T-helper 9 cell (primary cell): Measurements from ENCODE around the gene VSTM2B.

Experiments
- DNase-seq: peaks from one replicate; pipeline ENCODE4 v3.0.0-alpha.2; 2020

VSTM2B gene

DNA sequence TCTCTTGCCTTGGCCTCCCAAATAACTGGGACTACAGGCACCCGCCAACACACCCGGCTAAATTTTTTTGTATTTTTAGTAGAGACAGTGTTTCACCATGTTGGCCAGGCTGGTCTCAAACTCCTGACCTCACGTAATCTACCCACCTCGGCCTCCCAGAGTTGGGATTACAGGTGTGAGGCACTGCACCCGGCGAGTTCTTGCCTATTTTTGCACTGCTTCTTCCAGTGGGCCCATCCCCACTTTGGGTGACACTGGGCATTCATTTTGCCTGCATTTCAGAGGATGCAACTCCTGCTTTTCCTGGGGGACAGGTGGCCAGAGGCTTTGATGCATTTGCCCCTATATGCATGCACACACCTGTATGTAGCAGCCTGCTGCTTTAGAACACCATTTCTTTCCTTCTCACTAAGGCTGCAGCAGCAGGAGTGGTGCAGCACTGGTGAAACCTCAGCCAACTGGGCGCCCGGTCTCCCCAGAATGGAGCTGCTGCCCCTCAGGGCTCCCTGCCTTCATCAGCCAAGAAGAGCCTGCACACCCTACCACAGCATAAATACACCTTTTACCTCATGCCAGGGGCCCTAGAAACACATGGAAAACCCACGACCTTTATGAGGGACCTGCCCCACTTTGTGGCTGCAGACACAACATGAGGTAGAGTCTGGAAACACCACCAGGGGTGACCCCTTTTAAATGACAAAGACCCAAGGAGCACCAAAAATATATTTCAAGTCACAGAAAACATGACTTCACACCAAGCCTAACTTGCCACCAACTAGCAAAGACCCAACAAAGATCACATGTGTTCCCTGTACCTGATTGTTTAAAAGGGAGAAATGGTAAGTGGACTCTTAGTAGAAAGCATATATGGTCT is 43.5 kb downstream of the VSTM2B start:
- DNase-seq: no peak

DNA sequence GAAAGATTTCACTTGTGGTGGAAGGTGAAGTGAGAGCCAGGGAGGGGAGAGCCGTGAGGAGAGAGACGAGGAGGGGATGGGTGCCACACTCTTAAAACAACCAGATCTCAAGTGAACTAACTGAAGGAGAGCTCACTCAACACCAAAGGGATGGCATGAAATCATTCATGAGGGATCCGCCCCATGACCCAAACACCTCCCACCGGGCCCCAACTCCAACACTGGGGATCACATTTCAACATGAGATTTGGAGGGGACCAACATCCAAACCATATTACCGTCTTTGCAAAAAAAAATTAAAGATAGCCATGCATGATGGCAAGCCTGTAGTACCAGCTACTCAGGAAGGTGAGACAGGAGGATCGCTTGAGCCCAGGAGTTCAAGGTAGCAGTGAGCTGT is 45.4 kb downstream of the VSTM2B start:
- DNase-seq: no peak

DNA sequence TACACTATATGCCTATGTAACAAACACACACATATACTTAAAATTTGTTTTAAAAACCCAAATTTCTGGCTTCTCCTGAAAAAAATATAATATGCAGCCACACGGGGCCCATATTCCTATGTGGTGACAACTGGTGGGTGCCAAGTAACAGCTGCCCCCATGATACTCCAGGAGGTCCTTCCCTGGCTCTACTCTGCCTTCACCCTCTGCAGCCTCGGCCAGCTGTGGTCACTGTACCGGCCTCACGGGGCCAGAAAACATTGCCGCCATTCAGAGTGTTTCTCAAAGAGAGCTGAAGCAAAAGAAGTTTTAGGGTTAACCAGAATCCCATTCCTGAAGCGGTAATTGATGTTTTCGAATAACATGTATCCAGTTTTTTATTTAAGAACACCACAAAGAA is 47.7 kb downstream of the VSTM2B start:
- DNase-seq: no peak

DNA sequence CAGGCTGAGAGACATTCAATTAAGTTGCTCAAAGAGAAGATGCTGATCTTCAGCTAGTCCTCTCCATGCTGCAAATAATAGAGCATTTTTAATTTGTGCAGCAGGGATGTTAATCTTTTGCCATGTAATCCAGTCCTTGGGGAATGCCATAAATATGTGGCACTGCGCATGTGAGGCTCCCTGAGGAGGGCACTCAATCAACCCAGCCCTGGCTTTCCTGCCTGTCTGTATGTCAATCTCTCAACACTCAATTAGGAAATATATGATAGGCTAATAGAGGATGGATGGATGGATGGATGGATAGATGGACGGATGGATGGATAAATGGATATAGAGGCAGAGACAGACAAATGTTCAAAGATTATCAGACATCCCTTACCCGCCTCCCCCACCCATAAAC is 48.7 kb downstream of the VSTM2B start:
- DNase-seq: no peak

DNA sequence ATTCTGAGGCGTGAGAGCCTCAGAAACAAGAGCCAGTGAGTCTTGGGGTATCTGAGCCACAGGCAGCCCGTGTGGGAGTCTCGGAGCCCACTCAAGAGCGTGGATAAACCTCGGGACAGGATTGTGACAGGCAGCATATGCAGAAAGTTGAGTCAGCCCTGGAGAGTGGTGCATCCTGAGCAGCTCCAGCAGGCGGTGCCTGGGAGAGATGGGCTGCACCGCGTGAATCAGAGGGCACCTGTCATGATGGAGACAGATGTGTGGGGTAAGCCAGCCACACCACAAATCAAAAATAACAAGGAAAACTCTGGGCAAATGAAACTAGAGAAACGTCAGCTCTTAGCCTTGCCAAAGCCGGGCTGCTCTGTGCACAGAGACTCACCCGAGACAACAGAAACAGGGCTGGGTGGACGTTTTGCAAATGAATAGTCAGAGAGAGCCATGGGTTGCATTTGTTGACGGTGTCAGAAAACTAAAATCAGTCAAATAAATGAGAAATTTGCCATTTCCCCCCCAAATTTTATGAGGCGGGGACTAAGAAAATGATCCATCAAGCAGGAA is 50.3 kb downstream of the VSTM2B start:
- no peak for DNase-seq

DNA sequence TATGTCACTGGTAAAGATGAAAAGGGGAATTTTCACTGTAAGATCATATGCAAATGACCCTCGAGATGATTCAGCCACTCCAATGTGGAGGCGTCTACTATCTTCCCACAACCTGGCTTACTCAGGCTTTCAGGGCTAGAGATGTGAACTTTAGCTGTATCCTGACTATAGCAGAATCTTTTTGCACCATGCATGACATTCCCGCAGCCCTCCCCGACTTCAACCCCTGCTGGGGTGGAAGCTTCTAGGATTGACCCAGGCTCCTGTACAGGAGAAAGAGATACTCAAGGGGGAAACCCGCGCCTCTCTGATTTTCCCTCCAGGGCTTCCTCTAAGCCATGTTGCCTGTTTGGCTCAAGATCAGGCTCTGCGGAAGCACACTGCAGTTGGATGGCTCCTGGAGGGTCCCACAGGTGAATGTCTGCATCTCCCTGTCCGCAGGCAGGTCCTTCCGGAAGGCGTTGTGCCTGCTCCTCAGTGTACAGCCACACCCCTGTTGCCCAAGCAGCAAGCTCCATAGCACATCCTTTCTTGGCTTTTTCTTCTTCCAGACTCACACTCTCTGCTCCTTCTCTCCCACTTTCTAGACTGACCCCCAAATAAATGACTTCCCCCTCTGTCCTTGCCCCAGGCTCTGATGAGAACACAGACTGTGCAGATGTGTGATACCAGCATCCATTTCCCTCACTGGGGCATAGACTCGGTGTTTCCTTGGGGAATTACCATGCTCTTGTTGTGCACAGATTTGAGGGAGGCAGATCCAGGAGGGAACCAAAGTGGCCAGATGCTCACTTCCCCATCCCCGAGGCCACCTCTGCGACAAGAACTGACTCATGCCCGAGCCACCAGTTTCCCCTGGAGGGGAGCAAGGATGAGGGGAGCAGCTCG is 51.2 kb downstream of the VSTM2B start:
- DNase-seq: no peak

DNA sequence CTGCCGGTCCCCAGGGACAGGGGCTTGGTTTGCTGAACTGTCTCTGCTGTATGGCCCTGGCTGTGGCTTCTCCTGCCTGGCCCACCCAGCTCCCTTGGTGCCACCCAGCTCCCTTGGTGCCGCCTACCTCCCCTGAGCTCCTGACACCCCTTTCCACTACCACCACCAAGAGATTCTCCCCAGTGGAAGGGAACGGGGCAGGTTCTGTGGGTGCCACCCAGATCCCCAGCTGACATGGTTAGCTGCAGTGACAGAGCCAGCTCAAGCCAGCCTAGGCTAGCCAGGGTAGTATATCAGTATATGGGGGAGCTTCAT is 51.8 kb downstream of the VSTM2B start:
- no peak for DNase-seq

DNA sequence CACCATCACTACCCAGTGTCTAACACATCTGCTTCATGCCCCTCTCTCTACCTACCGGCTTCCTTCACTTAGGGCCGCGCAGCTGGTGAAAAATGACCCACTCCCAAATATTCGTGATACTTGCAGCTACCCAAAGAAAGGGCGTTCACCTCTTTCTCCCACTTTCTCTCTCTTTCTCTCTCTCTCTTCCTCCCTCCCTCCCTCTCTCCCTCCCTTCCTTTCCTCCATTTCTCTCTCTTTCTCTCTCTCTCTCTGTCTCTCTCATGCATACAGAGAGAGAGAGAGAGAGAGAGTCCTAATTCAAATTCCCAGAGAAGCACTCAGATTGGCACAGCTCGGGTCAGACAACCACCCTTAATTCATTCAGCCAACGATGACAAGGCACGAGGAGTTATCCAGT is 52.6 kb downstream of the VSTM2B start:
- DNase-seq: no peak

DNA sequence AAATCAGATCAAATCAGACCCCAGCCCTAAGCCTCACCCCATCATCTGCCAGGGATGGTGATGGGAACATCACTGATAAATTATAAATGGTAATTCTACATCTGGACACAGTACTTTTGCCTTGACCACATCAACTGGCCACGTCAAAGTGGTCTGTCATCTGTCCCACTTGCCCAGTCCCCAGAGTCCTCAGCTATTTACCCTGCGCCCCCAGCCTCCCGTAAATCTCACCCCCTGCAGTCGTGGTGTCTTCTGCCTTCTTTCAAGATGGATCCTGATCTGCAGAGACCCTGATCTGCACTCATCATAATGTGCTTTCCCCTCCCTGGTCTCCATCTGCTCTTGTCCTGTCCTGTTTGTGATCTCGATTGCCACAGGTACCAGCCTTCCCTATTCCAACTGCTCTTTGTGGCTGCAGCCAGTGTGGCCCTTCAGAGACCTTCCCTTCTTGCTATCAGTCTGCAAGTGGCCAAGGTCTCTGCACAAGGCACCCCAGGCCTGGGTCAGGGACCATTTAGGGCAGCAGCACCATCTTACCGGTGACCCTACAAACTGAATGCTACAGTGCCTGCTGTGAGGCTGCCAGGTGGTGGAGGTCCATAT is 53.6 kb downstream of the VSTM2B start:
- no peak for DNase-seq

DNA sequence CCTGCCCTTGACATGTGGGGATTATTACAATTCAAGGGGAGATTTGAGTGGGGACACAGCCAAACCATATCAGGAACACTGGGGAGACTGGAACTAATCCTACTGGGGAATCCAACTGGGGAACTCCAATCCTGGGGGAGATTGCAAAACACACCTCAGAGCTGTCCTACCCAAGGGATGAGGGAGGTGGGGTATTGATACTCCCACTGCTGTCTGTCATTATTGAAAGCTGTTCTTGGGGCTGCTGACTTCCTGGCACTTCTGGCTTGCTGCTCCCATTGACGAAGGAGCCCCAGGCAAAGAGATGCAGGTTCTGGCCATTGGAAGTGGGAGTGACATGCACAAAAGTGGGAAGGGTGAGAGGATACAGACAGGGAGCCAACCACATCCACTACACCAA is 55.6 kb downstream of the VSTM2B start:
- no peak for DNase-seq

DNA sequence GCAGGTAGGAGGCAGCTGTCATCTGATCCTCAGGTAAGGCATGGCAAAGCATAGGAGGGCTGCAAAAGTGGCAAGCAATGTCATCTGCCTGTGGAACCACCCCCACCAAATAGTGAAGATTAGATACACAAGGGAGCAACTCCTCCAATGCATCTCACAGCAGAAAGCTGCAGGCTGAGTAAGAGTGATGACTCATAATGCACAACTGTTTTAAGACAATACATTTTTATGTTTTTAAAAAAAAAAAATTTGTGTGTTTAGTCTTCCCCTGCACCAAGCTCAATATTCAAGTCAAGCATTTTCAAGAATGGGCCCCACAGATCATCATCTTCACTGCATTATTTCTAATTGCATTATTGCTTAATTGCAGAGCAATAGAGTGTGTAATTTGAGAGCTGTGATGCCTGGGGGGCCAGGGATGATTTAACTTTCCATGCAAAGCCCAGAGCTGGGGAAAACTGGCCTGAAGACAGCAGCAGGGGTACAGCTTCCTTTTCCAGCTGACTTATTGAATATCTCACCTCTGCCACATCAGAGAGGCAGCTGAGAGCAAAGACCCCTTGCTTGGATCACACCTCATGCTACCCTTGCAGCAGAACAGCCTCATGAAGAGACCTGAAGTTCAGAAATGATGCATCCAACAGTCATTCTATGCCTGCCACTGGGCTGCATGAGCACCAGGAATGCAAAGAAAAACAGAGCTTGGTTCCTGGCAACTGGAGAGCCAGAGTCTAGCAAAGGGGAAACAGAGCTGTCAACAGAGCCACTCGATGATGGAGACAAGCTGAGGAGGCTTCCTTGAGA is 57.6 kb downstream of the VSTM2B start:
- no peak for DNase-seq

DNA sequence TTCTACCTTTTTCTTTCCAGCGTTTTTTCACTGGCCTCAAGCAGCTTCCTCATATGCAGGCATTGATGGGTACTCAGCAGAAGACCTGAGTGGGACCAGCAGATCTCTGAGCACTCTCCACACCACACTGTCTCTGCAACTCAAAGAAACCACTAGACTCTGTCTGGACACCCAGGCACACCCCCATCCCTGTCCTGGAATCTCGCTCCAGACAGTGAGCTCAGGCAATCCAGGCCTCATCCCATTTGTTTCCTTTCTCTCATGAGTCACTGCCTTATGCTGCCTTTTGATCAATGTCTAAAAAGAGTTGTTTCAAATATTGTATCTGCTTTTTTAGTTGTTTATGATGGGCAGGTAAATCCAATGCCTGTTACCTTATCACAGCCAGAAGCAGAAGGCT is 60.6 kb downstream of the VSTM2B start:
- DNase-seq: no peak

DNA sequence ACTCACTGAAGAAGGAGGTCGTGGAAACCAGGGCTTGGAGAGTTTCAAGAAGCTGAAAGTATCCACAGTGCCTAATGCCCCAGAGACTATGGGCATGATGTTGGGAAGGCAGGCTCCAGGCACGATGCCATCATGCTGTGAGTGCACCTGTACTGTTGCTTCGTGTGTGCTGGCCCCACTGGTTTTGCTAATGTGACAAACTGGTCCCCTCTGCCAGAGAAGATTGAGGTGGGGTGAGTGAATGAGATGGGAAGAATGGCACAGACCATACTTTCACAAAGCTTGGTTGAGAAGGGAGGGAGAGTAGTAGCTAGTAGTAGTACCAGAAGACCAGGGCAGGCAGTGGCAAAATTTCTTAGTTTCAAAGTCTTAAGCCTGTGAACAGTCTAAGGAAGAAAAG is 61.3 kb downstream of the VSTM2B start:
- DNase-seq: no peak

DNA sequence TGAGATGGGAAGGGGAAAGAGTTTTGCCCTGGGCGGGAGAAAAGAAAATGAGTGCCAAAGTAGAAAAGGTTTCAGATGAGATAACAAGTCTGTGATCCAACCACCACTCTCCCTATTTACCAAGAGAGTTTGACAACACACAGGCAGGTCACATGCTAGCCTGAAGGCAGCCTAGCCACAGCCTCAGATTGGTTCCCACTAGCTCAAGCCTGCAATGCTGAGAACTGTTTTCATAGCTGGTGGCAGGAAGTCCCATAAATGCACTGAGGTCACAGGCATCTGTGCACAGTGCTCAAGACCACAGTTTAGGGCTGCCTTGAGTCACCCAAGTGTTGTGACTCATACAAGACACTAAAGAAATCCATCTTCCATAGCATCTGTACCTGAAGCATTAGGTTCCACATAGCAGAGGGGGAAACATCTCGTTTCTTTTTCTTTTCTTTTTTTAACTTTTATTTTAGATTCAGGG is 61.8 kb downstream of the VSTM2B start:
- DNase-seq: no peak

DNA sequence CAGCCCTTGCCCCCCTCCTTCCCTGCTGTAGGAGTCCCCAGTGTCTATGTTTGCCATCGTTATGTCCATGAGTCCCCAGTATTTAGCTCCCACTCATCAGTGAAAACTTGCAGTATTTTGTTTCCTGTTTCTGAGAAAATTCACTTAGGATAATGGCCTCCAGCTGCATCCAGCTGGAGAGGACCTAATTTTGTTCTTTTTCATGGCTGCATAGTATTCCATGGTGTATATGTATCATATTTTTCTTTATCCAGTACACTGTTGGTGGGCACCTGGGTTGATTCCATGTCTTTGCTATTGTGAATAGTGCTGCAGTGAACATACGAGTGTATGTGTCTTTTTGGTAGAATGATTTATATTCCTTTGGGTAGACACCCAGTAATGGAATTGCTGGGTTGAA is 62.3 kb downstream of the VSTM2B start:
- no peak for DNase-seq

DNA sequence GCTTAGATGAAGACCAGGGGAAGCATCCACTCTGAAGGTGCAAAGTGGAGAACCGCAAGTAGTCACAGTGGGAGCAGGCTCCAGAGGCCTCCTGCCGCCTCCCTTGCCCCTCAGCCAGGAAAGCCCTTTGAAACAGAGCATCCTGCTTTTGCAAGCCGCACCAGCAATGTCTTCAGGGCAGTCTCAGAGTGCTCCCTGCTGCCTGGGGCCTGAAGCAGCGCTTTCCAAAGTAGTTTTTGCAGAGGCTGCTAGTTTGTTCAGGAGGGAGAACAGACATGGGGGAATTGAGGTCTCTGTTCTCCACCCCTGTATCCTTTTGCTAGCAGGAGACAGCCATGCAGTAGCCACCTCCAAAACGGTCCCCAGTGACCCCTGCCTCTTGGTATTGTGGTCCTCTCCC is 64.5 kb downstream of the VSTM2B start:
- no peak for DNase-seq

DNA sequence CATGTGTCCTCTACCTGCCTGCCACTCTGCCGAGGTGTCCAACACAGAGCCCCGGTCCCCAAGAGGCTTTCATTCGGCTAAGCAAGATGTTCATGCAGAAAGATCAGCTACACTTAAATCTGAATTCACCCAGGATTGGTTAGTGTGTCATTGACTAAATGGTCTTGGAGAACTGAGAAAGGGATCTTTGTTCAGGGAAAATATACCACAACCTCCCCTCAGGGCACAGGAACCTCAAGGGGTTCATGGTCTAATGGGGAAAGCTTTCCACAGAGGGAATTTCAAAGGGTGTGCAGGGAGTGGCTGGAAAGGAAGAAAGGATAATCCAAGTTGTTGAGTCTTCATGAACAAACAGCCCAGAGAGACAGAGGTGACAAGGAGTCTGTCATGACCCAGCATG is 65.9 kb downstream of the VSTM2B start:
- no peak for DNase-seq

DNA sequence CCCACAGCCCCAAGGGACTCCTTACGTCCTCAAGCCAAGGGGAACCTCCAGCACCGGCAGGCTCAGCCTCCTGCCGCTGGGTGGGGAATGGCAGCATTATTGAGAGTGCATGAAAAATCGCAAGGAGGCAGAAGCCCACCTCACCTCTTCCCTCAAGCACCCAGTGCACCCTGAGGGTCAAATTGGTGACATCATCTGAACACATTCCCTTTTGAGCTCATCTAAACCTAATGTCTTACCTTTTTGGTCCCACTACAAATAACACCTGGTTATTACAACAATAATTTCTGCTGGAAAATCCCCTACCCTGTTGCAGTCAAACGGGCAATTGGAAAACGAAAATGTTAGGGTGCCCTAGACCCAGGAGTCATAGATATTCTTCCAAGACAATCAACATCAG is 68.1 kb downstream of the VSTM2B start:
- DNase-seq: no peak

DNA sequence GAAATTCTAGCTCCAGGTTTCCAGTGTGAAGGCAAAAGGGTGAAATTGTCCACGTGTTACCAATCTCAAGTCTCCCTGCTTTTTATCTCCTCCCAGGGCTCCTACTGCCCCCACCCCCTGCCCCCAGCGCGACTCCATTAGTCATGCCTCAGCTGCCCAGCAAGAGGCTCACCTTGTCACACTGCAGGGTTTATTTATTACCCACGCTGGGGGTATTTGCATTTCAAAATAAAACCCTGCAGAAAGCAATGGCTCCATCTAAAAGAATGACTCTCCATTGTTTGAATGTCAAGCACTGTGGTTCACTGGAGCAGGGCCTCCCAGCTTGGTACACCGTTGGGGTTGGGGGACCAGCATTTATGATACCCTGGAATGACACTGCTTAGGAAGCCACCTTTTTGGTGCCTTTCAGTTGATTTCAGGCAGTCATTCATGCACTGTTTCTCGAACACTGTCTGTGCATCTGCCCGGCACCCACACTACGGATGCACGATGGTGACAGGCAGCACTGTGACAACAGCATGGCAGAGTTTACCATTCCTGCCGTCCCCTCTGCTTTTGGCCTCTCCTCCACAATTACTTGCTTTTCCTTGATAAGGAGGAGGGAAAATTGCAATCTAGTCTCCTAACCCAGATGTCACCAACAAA is 70.4 kb downstream of the VSTM2B start:
- no peak for DNase-seq

DNA sequence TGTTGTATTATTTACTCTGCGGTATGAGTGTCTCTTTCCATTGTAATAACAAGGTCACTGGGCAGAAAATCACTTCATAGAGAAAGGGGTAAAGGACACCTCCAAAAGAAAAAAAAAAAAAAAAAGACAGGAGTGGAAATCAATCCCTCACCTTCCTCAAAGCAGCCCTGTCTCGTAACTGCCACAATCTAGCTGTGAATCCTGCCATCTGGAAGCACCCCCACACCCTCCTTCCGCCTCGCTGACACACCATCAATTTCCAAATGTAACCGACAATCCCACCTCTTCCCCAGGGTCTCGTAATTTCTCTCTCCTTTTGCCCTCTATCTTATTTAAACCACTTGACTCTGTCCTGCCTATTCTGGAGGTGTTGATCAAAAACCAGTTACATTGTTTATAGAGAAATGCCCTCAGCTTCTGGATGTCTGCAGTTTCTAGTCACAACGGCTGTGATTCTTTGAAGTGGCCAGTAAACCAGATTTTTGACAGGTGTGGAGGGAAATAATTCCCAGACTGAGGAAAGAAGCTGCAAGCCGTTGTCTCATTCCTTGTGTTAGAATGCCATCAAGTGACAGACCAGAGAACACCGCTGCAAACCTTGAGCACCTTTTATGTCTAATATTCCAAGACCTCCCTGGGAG is 71.2 kb downstream of the VSTM2B start:
- no peak for DNase-seq

DNA sequence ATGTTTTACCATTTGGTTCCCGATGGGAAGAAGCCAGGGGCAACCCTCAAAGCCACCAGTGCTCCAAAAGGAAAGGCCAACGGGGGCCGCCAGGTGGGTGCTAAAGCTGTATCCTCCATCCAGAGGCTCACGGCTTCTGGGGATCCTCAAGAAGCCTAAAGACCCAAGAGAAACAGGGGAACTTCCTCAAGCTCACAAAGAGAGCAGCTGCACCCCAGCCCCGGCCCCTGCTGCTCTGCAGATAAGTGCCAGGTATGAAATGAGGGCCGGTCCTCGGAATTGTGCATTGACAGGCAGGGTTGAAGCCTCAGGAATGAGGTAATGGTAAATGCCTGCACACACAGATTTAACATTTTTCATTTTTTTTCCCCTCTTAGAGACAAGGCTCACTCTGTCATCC is 72.2 kb downstream of the VSTM2B start:
- no peak for DNase-seq
